ENCODE measurements around the gene CSNK2A3.
"Not testable (repeated sequence)": the region's sequence is repeated elsewhere in the genome, so short reads cannot be mapped to it uniquely, and the experiment has no call there.

Gene CSNK2A3

GRCh38 chr11:11352878-11353277 is at the start of gene CSNK2A3:
Gene CSNK2A3, minus strand, starts transcription at chr11:11353250. Its CDS starts 131 bp downstream, at chr11:11353119.
- not testable (repeated sequence) for H3K27ac Mint-ChIP-seq, H3K9me3 Mint-ChIP-seq, H3K27me3 Mint-ChIP-seq, H3K36me3 Mint-ChIP-seq, H3K4me3 Mint-ChIP-seq, H3K4me1 Mint-ChIP-seq

- no peaks in the 10 kb centered on the region for H3K4me1 Mint-ChIP-seq
- no peak overlapping the region for H3K27ac Mint-ChIP-seq
- peaks cover 4% of the 10 kb centered on the region for H3K27me3 Mint-ChIP-seq
- H3K9me3 Mint-ChIP-seq, result no peaks in the 10 kb centered on the region
- H3K4me3 Mint-ChIP-seq, result no peak overlapping the region
- no peaks in the 10 kb centered on the region for H3K36me3 Mint-ChIP-seq
These were observed 49.0 kb upstream of the CSNK2A3 start for GRCh38 chr11:11401960-11402535.

- Mint-ChIP-seq H3K27ac (no peak overlapping the region), H3K4me3 (no peak overlapping the region), H3K9me3 (no peaks in the 10 kb centered on the region), H3K36me3 (no peaks in the 10 kb centered on the region), H3K4me1 (no peaks in the 10 kb centered on the region), H3K27me3 (peaks cover 6% of the 10 kb centered on the region)
These were observed 47.7 kb upstream of the CSNK2A3 start for GRCh38 chr11:11400635-11401232.

GRCh38 chr11:11400121-11400520 is 47.1 kb upstream of the CSNK2A3 start:
- H3K9me3 Mint-ChIP-seq, result no peaks in the 10 kb centered on the region
- no peak overlapping the region for H3K4me3 Mint-ChIP-seq
- peaks cover 4% of the 10 kb centered on the region for H3K27me3 Mint-ChIP-seq
- no peaks in the 10 kb centered on the region for H3K4me1 Mint-ChIP-seq
- no peaks in the 10 kb centered on the region for H3K36me3 Mint-ChIP-seq
- H3K27ac Mint-ChIP-seq, result no peak overlapping the region

GRCh38 chr11:11397781-11398180 is 44.7 kb upstream of the CSNK2A3 start:
- Mint-ChIP-seq H3K36me3 (no peaks in the 10 kb centered on the region), H3K4me1 (no peaks in the 10 kb centered on the region), H3K27me3 (peaks cover 1% of the 10 kb centered on the region), H3K4me3 (no peak overlapping the region), H3K9me3 (no peaks in the 10 kb centered on the region), H3K27ac (no peak overlapping the region)

- H3K4me3 Mint-ChIP-seq, result no peak overlapping the region
- H3K36me3 Mint-ChIP-seq, result no peaks in the 10 kb centered on the region
- H3K4me1 Mint-ChIP-seq, result no peaks in the 10 kb centered on the region
- no peaks in the 10 kb centered on the region for H3K9me3 Mint-ChIP-seq
- H3K27me3 Mint-ChIP-seq, result peaks cover 1% of the 10 kb centered on the region
- no peak overlapping the region for H3K27ac Mint-ChIP-seq
These were observed 44.0 kb upstream of the CSNK2A3 start for GRCh38 chr11:11397036-11397415.

GRCh38 chr11:11396301-11397035 is 43.4 kb upstream of the CSNK2A3 start:
- Mint-ChIP-seq H3K4me3 (no peak overlapping the region), H3K4me1 (no peaks in the 10 kb centered on the region), H3K27me3 (peaks cover 1% of the 10 kb centered on the region), H3K36me3 (no peaks in the 10 kb centered on the region), H3K9me3 (no peaks in the 10 kb centered on the region), H3K27ac (no peak overlapping the region)

- Mint-ChIP-seq H3K4me1 (no peaks in the 10 kb centered on the region), H3K9me3 (no peaks in the 10 kb centered on the region), H3K27ac (no peak overlapping the region), H3K27me3 (peaks cover 1% of the 10 kb centered on the region), H3K36me3 (no peaks in the 10 kb centered on the region), H3K4me3 (no peak overlapping the region)
These were observed 42.1 kb upstream of the CSNK2A3 start for GRCh38 chr11:11395126-11395525.

- Mint-ChIP-seq H3K4me1 (no peaks in the 10 kb centered on the region), H3K4me3 (no peak overlapping the region), H3K36me3 (no peaks in the 10 kb centered on the region), H3K27me3 (peaks cover 1% of the 10 kb centered on the region), H3K27ac (no peak overlapping the region), H3K9me3 (no peaks in the 10 kb centered on the region)
These were observed 41.2 kb upstream of the CSNK2A3 start for GRCh38 chr11:11394241-11394640.

GRCh38 chr11:11391796-11392463 is 38.9 kb upstream of the CSNK2A3 start:
- H3K9me3 Mint-ChIP-seq, result no peaks in the 10 kb centered on the region
- H3K27me3 Mint-ChIP-seq, result peaks cover 6% of the 10 kb centered on the region
- H3K4me1 Mint-ChIP-seq, result no peaks in the 10 kb centered on the region
- H3K4me3 Mint-ChIP-seq, result no peak overlapping the region
- no peak overlapping the region for H3K27ac Mint-ChIP-seq
- no peaks in the 10 kb centered on the region for H3K36me3 Mint-ChIP-seq

GRCh38 chr11:11391169-11391568 is 38.1 kb upstream of the CSNK2A3 start:
- Mint-ChIP-seq H3K4me3 (no peak overlapping the region), H3K27me3 (peaks cover 6% of the 10 kb centered on the region), H3K4me1 (no peaks in the 10 kb centered on the region), H3K9me3 (no peaks in the 10 kb centered on the region), H3K27ac (no peak overlapping the region), H3K36me3 (no peaks in the 10 kb centered on the region)

- Mint-ChIP-seq H3K27ac (no peak overlapping the region), H3K4me1 (no peaks in the 10 kb centered on the region), H3K36me3 (no peaks in the 10 kb centered on the region), H3K9me3 (no peaks in the 10 kb centered on the region), H3K27me3 (peaks cover 6% of the 10 kb centered on the region), H3K4me3 (no peak overlapping the region)
These were observed 37.2 kb upstream of the CSNK2A3 start for GRCh38 chr11:11390068-11390771.

GRCh38 chr11:11389238-11389637 is 36.2 kb upstream of the CSNK2A3 start:
- Mint-ChIP-seq H3K4me1 (no peaks in the 10 kb centered on the region), H3K36me3 (no peaks in the 10 kb centered on the region), H3K9me3 (no peaks in the 10 kb centered on the region), H3K4me3 (no peak overlapping the region), H3K27ac (no peak overlapping the region), H3K27me3 (peaks cover 6% of the 10 kb centered on the region)

- H3K27me3 Mint-ChIP-seq, result peaks cover 6% of the 10 kb centered on the region
- no peaks in the 10 kb centered on the region for H3K4me1 Mint-ChIP-seq
- H3K4me3 Mint-ChIP-seq, result no peak overlapping the region
- no peak overlapping the region for H3K27ac Mint-ChIP-seq
- no peaks in the 10 kb centered on the region for H3K9me3 Mint-ChIP-seq
- no peaks in the 10 kb centered on the region for H3K36me3 Mint-ChIP-seq
These were observed 34.7 kb upstream of the CSNK2A3 start for GRCh38 chr11:11387622-11388305.

GRCh38 chr11:11387207-11387606 is 34.2 kb upstream of the CSNK2A3 start:
- H3K4me1 Mint-ChIP-seq, result no peaks in the 10 kb centered on the region
- peaks cover 6% of the 10 kb centered on the region for H3K27me3 Mint-ChIP-seq
- H3K36me3 Mint-ChIP-seq, result no peaks in the 10 kb centered on the region
- no peak overlapping the region for H3K4me3 Mint-ChIP-seq
- H3K27ac Mint-ChIP-seq, result no peak overlapping the region
- no peaks in the 10 kb centered on the region for H3K9me3 Mint-ChIP-seq

All from activated naive CD4-positive, alpha-beta T cell treated with anti-CD3 and anti-CD28 coated beads, Interleukin-2, amount 50 U/mL, for 24 hours (primary cell).